HEK293 (cell line): ENCODE results near the gene UROC1.

Experiments used
- FEZF1 ChIP-seq: fragments of 450-650 bp; formaldehyde crosslinking; IDR thresholded peaks from 2 replicates; pipeline ENCODE4 v1.5.1; 2016; ENCODE audit warnings: missing biosample characterization, missing genetic modification characterization
- GFI1B ChIP-seq: fragments of 450-650 bp; formaldehyde crosslinking; IDR thresholded peaks from 2 replicates; pipeline ENCODE4 v1.5.1; 2016; ENCODE audit warnings: missing biosample characterization, missing genetic modification characterization
- HOXD13 ChIP-seq: sonication (generic); formaldehyde crosslinking; IDR thresholded peaks from 2 replicates; pipeline ENCODE4 v1.8.0; 2022; ENCODE audit warnings: missing genetic modification reagents, borderline replicate concordance
- KLF9 ChIP-seq: fragments of 450-650 bp; formaldehyde crosslinking; IDR thresholded peaks from 2 replicates; pipeline ENCODE4 v1.5.1; 2016; ENCODE audit warnings: missing biosample characterization, missing genetic modification characterization, low read depth
- OVOL3 ChIP-seq: fragments of 450-650 bp; formaldehyde crosslinking; IDR thresholded peaks from 2 replicates; pipeline ENCODE4 v1.5.1; 2016; ENCODE audit warnings: missing biosample characterization, missing genetic modification characterization
- SCRT2 ChIP-seq: fragments of 450-650 bp; formaldehyde crosslinking; IDR thresholded peaks from 2 replicates; pipeline ENCODE4 v1.5.1; 2016; ENCODE audit warnings: missing biosample characterization, missing genetic modification characterization
- ZBTB17 ChIP-seq: fragments of 450-650 bp; formaldehyde crosslinking; IDR thresholded peaks from 2 replicates; pipeline ENCODE4 v1.5.1; 2016; ENCODE audit warnings: missing biosample characterization, missing genetic modification characterization
- ZBTB48 ChIP-seq: fragments of 450-650 bp; formaldehyde crosslinking; IDR thresholded peaks from 2 replicates; pipeline ENCODE4 v1.5.1; 2016; ENCODE audit warnings: missing biosample characterization, missing genetic modification characterization
- ZNF112 ChIP-seq: fragments of 450-650 bp; formaldehyde crosslinking; IDR thresholded peaks from 2 replicates; pipeline ENCODE4 v1.5.0; 2017; ENCODE audit warnings: missing biosample characterization, missing genetic modification characterization
- ZNF138 ChIP-seq: fragments of 450-650 bp; formaldehyde crosslinking; IDR thresholded peaks from 2 replicates; pipeline ENCODE4 v1.5.1; 2016; ENCODE audit warnings: missing biosample characterization, missing genetic modification characterization, borderline replicate concordance
- ZNF335 ChIP-seq: fragments of 450-650 bp; formaldehyde crosslinking; conservative IDR thresholded peaks from 2 replicates; pipeline ENCODE4 v1.5.1; 2016; ENCODE audit warnings: missing biosample characterization, missing genetic modification characterization
- ZNF391 ChIP-seq: fragments of 450-650 bp; formaldehyde crosslinking; IDR thresholded peaks from 2 replicates; pipeline ENCODE4 v1.5.1; 2016; ENCODE audit warnings: low read depth, missing biosample characterization, missing genetic modification characterization, borderline replicate concordance
- ZNF426 ChIP-seq: fragments of 450-650 bp; formaldehyde crosslinking; IDR thresholded peaks from 2 replicates; pipeline ENCODE4 v1.5.1; 2017; ENCODE audit warnings: missing biosample characterization, missing genetic modification characterization, mild to moderate bottlenecking, inconsistent platforms, moderate library complexity
- ZNF501 ChIP-seq: fragments of 450-650 bp; formaldehyde crosslinking; IDR thresholded peaks from 2 replicates; pipeline ENCODE4 v1.5.1; 2016; ENCODE audit warnings: missing biosample characterization, missing genetic modification characterization
- ZNF529 ChIP-seq: fragments of 450-650 bp; formaldehyde crosslinking; IDR thresholded peaks from 2 replicates; pipeline ENCODE4 v1.5.1; 2017; ENCODE audit warnings: missing genetic modification characterization, missing biosample characterization; ENCODE audit not compliant: insufficient replicate concordance
- ZNF585B ChIP-seq: fragments of 450-650 bp; formaldehyde crosslinking; IDR thresholded peaks from 2 replicates; pipeline ENCODE4 v1.5.1; 2016; ENCODE audit warnings: missing biosample characterization, missing genetic modification characterization
- ZNF596 ChIP-seq: fragments of 450-650 bp; IDR thresholded peaks from 2 replicates; pipeline ENCODE4 v1.5.0; 2018; ENCODE audit warnings: missing biosample characterization, mild to moderate bottlenecking, missing genetic modification characterization, moderate library complexity
- ZNF629 ChIP-seq: fragments of 450-650 bp; formaldehyde crosslinking; IDR thresholded peaks from 2 replicates; pipeline ENCODE4 v1.5.1; 2017; ENCODE audit warnings: missing biosample characterization, missing genetic modification characterization
- ZNF658 ChIP-seq: fragments of 450-650 bp; formaldehyde crosslinking; IDR thresholded peaks from 2 replicates; pipeline ENCODE4; 2016; ENCODE audit warnings: missing biosample characterization, missing genetic modification characterization
- ZNF707 ChIP-seq: fragments of 450-650 bp; formaldehyde crosslinking; IDR thresholded peaks from 2 replicates; pipeline ENCODE4 v1.5.1; 2016; ENCODE audit warnings: missing biosample characterization, missing genetic modification characterization
- ZNF785 ChIP-seq: fragments of 450-650 bp; formaldehyde crosslinking; IDR thresholded peaks from 2 replicates; pipeline ENCODE4 v1.5.1; 2016; ENCODE audit warnings: missing biosample characterization, missing genetic modification characterization
- ZNF791 ChIP-seq: fragments of 450-650 bp; formaldehyde crosslinking; IDR thresholded peaks from 2 replicates; pipeline ENCODE4 v1.5.1; 2016; ENCODE audit warnings: missing biosample characterization, missing genetic modification characterization
- ZNF837 ChIP-seq: fragments of 450-650 bp; formaldehyde crosslinking; IDR thresholded peaks from 2 replicates; pipeline ENCODE4 v1.5.1; 2016; ENCODE audit warnings: missing biosample characterization, missing genetic modification characterization
- ZSCAN23 ChIP-seq: fragments of 450-650 bp; formaldehyde crosslinking; IDR thresholded peaks from 2 replicates; pipeline ENCODE4 v1.5.1; 2016; ENCODE audit warnings: missing biosample characterization, missing genetic modification characterization
- TF ChIP-seq, protein P1 (sequence below): fragments of 450-650 bp; formaldehyde crosslinking; IDR thresholded peaks from 2 replicates; pipeline ENCODE4 v1.5.1; 2016; ENCODE audit warnings: missing biosample characterization, missing genetic modification characterization
- TF ChIP-seq, protein P2 (sequence below): fragments of 450-650 bp; formaldehyde crosslinking; IDR thresholded peaks from 2 replicates; pipeline ENCODE4 v1.5.1; 2016; ENCODE audit warnings: missing biosample characterization, missing genetic modification characterization
- TF ChIP-seq, protein P3 (sequence below): fragments of 450-650 bp; formaldehyde crosslinking; IDR thresholded peaks from 2 replicates; pipeline ENCODE4 v1.5.1; 2016; ENCODE audit warnings: missing biosample characterization, missing genetic modification characterization
- TF ChIP-seq, protein P4 (sequence below): fragments of 450-650 bp; formaldehyde crosslinking; IDR thresholded peaks from 2 replicates; pipeline ENCODE4 v1.5.1; 2016; ENCODE audit warnings: missing biosample characterization, missing genetic modification characterization
- TF ChIP-seq, protein P5 (sequence below): fragments of 450-650 bp; formaldehyde crosslinking; IDR thresholded peaks from 2 replicates; pipeline ENCODE4 v1.5.1; 2016; ENCODE audit warnings: missing biosample characterization, missing genetic modification characterization

Gene UROC1

DNA sequence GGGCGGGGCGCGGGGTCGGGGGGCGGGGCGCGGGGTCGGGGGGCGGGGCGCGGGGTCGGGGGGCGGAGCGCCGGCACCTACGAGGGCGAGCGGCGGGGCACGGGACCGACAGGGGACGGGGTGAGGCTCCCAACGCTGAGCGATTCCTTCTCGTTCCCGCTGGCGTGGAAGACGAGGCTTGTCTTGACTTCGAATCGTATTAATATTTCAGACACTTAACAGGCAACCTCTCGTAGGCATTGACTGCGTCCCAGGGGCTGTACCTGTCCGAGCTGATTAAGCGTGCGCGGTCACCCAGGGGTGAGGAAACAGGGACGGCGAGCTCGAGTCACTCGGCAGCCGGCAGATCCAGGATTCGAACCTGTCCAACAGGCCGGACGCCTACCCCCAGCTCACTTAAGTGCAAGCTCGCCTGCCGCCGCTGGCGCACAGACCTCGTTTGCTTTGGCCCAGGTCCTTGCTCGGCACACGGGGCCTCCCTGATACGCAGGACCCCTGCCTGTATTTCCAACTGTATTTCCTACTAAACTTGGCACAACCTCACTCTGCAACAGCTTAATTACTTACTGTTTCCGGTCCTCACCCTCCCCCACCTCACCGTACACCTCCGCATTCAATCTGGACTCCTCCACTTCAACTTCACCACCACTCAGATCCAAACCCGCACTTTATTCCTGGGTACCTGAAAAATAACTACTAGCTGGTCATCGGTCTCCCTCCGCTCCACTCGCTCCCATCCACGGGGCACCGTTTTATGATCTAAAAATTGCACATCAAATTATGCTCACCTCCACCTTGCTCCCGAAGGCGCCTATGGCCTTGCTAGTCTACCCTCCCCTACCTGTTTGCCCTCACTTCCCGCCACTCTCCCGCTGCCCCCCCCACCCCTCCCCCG is 41.2 kb downstream of the UROC1 start (continued):
- TF ChIP-seq, protein P1, sequence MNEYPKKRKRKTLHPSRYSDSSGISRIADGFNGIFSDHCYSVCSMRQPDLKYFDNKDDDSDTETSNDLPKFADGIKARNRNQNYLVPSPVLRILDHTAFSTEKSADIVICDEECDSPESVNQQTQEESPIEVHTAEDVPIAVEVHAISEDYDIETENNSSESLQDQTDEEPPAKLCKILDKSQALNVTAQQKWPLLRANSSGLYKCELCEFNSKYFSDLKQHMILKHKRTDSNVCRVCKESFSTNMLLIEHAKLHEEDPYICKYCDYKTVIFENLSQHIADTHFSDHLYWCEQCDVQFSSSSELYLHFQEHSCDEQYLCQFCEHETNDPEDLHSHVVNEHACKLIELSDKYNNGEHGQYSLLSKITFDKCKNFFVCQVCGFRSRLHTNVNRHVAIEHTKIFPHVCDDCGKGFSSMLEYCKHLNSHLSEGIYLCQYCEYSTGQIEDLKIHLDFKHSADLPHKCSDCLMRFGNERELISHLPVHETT (tag by site-specific recombination): no peak
- TF ChIP-seq, protein P2, sequence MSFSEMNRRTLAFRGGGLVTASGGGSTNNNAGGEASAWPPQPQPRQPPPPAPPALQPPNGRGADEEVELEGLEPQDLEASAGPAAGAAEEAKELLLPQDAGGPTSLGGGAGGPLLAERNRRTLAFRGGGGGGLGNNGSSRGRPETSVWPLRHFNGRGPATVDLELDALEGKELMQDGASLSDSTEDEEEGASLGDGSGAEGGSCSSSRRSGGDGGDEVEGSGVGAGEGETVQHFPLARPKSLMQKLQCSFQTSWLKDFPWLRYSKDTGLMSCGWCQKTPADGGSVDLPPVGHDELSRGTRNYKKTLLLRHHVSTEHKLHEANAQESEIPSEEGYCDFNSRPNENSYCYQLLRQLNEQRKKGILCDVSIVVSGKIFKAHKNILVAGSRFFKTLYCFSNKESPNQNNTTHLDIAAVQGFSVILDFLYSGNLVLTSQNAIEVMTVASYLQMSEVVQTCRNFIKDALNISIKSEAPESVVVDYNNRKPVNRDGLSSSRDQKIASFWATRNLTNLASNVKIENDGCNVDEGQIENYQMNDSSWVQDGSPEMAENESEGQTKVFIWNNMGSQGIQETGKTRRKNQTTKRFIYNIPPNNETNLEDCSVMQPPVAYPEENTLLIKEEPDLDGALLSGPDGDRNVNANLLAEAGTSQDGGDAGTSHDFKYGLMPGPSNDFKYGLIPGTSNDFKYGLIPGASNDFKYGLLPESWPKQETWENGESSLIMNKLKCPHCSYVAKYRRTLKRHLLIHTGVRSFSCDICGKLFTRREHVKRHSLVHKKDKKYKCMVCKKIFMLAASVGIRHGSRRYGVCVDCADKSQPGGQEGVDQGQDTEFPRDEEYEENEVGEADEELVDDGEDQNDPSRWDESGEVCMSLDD: no peak
- TF ChIP-seq ZNF391 (tag by site-specific recombination): no peak
- no peak for TF ChIP-seq ZNF596 (tag by site-specific recombination)
- peak; percentile 66 for TF ChIP-seq SCRT2 (tag by site-specific recombination)
- TF ChIP-seq, protein P3, sequence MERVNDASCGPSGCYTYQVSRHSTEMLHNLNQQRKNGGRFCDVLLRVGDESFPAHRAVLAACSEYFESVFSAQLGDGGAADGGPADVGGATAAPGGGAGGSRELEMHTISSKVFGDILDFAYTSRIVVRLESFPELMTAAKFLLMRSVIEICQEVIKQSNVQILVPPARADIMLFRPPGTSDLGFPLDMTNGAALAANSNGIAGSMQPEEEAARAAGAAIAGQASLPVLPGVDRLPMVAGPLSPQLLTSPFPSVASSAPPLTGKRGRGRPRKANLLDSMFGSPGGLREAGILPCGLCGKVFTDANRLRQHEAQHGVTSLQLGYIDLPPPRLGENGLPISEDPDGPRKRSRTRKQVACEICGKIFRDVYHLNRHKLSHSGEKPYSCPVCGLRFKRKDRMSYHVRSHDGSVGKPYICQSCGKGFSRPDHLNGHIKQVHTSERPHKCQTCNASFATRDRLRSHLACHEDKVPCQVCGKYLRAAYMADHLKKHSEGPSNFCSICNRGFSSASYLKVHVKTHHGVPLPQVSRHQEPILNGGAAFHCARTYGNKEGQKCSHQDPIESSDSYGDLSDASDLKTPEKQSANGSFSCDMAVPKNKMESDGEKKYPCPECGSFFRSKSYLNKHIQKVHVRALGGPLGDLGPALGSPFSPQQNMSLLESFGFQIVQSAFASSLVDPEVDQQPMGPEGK (tag by site-specific recombination): no peak; the same call in 1 of the 2 replicates
- TF ChIP-seq GFI1B (tag by site-specific recombination): no peak
- TF ChIP-seq FEZF1 (tag by site-specific recombination): no peak
- TF ChIP-seq ZNF707 (tag by site-specific recombination): no peak
- TF ChIP-seq ZNF335 (tag by site-specific recombination): peak; percentile 89
- TF ChIP-seq, protein P4, sequence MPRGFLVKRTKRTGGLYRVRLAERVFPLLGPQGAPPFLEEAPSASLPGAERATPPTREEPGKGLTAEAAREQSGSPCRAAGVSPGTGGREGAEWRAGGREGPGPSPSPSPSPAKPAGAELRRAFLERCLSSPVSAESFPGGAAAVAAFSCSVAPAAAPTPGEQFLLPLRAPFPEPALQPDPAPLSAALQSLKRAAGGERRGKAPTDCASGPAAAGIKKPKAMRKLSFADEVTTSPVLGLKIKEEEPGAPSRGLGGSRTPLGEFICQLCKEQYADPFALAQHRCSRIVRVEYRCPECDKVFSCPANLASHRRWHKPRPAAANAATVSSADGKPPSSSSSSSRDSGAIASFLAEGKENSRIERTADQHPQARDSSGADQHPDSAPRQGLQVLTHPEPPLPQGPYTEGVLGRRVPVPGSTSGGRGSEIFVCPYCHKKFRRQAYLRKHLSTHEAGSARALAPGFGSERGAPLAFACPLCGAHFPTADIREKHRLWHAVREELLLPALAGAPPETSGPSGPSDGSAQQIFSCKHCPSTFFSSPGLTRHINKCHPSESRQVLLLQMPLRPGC: no peak
- no peak for TF ChIP-seq ZNF785 (tag by site-specific recombination)
- no peak for TF ChIP-seq ZNF629 (tag by site-specific recombination)
- peak; percentile 94 for TF ChIP-seq ZBTB17 (tag by site-specific recombination)
- no peak for TF ChIP-seq ZNF426 (tag by site-specific recombination)
- TF ChIP-seq ZNF791 (tag by site-specific recombination): no peak
- TF ChIP-seq ZNF501 (tag by site-specific recombination): no peak
- no peak for TF ChIP-seq OVOL3
- TF ChIP-seq, protein P5, sequence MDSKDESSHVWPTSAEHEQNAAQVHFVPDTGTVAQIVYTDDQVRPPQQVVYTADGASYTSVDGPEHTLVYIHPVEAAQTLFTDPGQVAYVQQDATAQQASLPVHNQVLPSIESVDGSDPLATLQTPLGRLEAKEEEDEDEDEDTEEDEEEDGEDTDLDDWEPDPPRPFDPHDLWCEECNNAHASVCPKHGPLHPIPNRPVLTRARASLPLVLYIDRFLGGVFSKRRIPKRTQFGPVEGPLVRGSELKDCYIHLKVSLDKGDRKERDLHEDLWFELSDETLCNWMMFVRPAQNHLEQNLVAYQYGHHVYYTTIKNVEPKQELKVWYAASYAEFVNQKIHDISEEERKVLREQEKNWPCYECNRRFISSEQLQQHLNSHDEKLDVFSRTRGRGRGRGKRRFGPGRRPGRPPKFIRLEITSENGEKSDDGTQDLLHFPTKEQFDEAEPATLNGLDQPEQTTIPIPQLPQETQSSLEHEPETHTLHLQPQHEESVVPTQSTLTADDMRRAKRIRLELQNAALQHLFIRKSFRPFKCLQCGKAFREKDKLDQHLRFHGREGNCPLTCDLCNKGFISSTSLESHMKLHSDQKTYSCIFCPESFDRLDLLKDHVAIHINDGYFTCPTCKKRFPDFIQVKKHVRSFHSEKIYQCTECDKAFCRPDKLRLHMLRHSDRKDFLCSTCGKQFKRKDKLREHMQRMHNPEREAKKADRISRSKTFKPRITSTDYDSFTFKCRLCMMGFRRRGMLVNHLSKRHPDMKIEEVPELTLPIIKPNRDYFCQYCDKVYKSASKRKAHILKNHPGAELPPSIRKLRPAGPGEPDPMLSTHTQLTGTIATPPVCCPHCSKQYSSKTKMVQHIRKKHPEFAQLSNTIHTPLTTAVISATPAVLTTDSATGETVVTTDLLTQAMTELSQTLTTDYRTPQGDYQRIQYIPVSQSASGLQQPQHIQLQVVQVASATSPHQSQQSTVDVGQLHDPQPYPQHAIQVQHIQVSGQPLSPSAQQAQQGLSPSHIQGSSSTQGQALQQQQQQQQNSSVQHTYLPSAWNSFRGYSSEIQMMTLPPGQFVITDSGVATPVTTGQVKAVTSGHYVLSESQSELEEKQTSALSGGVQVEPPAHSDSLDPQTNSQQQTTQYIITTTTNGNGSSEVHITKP (tag by site-specific recombination): peak; percentile 63; the same call in 1 of the 2 replicates
- TF ChIP-seq ZSCAN23 (tag by site-specific recombination): no peak
- TF ChIP-seq KLF9 (tag by site-specific recombination): peak; percentile 13; the same call in 1 of the 2 replicates
- TF ChIP-seq HOXD13 (CRISPR knock-in tag): no peak
- TF ChIP-seq ZNF138: no peak
- no peak for TF ChIP-seq ZNF585B (tag by site-specific recombination)
- TF ChIP-seq ZNF112 (tag by site-specific recombination): no peak
- TF ChIP-seq ZBTB48 (tag by site-specific recombination): 0 out of 2 replicates have a peak, but pooled peaks have one; percentile 27
- no peak for TF ChIP-seq ZNF658 (tag by site-specific recombination)
- no peak for TF ChIP-seq ZNF837 (tag by site-specific recombination)
- TF ChIP-seq ZNF529 (tag by site-specific recombination): no peak
